Gastroesophageal sphincter (tissue), 4 donors: ENCODE results near the gene TSPAN14. TPM values are rescaled to one million over a fixed set of nuclear protein-coding genes. Genes with fewer than 3 reads are reported as not detected.

Experiments used
- ATAC-seq: fragments of 150-250 bp; one replicate; pipeline ENCODE4 v1.9.1; 2016; ENCODE audit warnings: mild to moderate bottlenecking, moderate library complexity
- H3K27ac ChIP-seq, 4 donors: fragments of 200-600 bp; sonication (generic) in 3 of 4; 1 replicate in 3 of 4; 2 replicates in 1 of 4; pipeline ENCODE4 v1.5.1; 2016 to 2019
- H3K27me3 ChIP-seq: fragments of 200-600 bp; sonication (generic); one replicate; pipeline ENCODE4 v1.5.1; 2019
- H3K36me3 ChIP-seq, 2 donors: fragments of 200-600 bp; sonication (generic); one replicate each; pipeline ENCODE4 v1.5.1; 2019; ENCODE audit warnings: control low read depth in 1 of 2
- H3K4me1 ChIP-seq, 3 donors: fragments of 200-600 bp; sonication (generic); 1 replicate in 2 of 3; 2 replicates in 1 of 3; pipeline ENCODE4 v1.5.1; 2016 to 2019; ENCODE audit warnings: control low read depth in 2 of 3
- H3K4me3 ChIP-seq, 2 donors: fragments of 200-600 bp; sonication (generic); one replicate each; pipeline ENCODE4 v1.5.1; 2019; ENCODE audit warnings: mild to moderate bottlenecking in 1 of 2, moderate library complexity in 1 of 2
- H3K9me3 ChIP-seq, 3 donors: fragments of 200-600 bp; sonication (generic); one replicate each; pipeline ENCODE4 v1.5.1; 2017 to 2019; ENCODE audit warnings: control low read depth in 2 of 3
- EP300 ChIP-seq: sonication (generic); formaldehyde crosslinking; IDR thresholded peaks from one replicate; pipeline ENCODE4 v1.6.1; 2017; ENCODE audit warnings: antibody characterized with exemption, mild to moderate bottlenecking
- POLR2A ChIP-seq, 2 donors: fragments of 450-650 bp; IDR thresholded peaks; one replicate each; pipeline ENCODE4 v1.6.1; 2017; ENCODE audit warnings: antibody characterized with exemption in 2 of 2, mild to moderate bottlenecking in 2 of 2, moderate library complexity in 1 of 2
- POLR2AphosphoS5 ChIP-seq: sonication (generic); formaldehyde crosslinking; IDR thresholded peaks from one replicate; pipeline ENCODE4 v1.6.1; 2017; ENCODE audit warnings: antibody characterized with exemption
- whole genome bisulfite sequencing, 2 donors: methylation state at CpG; one replicate each; pipeline ENCODE4 v1.1.5; 2018; ENCODE audit warnings: low coverage in 1 of 2; 5-methylcytosine and 5-hydroxymethylcytosine counted together
- total RNA-seq, 4 donors: library from RNA; depleted of rRNA; stranded (reverse); fragments of >200 nt; gene quantifications; one replicate each; pipeline ENCODE4 v1.1.0, GENCODE V29; 2016
- TF ChIP-seq, protein P1 (sequence below), 4 experiments: fragments of 200-600 bp in 2 of 4; fragments of 450-650 bp in 2 of 4; sonication (generic) in 1 of 4; IDR thresholded peaks; one replicate each; pipeline ENCODE4 v1.5.1; 2017 to 2019; ENCODE audit warnings: antibody characterized with exemption in 4 of 4, mild to moderate bottlenecking in 2 of 4, moderate library complexity in 2 of 4

Gene TSPAN14
- total RNA-seq, 4 donors from 2014 or later, result 23.3 to 52.4 (median 37.1) TPM

- Histone ChIP-seq H3K36me3 (peaks cover 0 to 99% of the 10 kb centered on the region in 2 donors), H3K4me1 (peaks cover 0 to 22% (median 2%) of the 10 kb centered on the region in 3 donors), H3K27me3 (no peaks in the 10 kb centered on the region), H3K27ac (peak overlapping the region in 2 of 4 donors; percentile 25 to 60), H3K9me3 (no peaks in the 10 kb centered on the region), H3K4me3 (no peak overlapping the region)
- no peak for ATAC-seq
- 78% methylated on average over 4 of the region's 6 CpGs; no CpG with 5 or more reads in 1 of the 2 donors for WGBS, 2 donors
- TF ChIP-seq POLR2A (IDR thresholded peaks at IDR 0.05) (no peak), EP300 (no peak), POLR2AphosphoS5 (no peak)
- TF ChIP-seq, protein P1, sequence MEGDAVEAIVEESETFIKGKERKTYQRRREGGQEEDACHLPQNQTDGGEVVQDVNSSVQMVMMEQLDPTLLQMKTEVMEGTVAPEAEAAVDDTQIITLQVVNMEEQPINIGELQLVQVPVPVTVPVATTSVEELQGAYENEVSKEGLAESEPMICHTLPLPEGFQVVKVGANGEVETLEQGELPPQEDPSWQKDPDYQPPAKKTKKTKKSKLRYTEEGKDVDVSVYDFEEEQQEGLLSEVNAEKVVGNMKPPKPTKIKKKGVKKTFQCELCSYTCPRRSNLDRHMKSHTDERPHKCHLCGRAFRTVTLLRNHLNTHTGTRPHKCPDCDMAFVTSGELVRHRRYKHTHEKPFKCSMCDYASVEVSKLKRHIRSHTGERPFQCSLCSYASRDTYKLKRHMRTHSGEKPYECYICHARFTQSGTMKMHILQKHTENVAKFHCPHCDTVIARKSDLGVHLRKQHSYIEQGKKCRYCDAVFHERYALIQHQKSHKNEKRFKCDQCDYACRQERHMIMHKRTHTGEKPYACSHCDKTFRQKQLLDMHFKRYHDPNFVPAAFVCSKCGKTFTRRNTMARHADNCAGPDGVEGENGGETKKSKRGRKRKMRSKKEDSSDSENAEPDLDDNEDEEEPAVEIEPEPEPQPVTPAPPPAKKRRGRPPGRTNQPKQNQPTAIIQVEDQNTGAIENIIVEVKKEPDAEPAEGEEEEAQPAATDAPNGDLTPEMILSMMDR (IDR thresholded peaks at IDR 0.05), result no peak
Measured at GRCh38 chr10:80516506-80517075, 62.5 kb downstream of the TSPAN14 start.

DNA sequence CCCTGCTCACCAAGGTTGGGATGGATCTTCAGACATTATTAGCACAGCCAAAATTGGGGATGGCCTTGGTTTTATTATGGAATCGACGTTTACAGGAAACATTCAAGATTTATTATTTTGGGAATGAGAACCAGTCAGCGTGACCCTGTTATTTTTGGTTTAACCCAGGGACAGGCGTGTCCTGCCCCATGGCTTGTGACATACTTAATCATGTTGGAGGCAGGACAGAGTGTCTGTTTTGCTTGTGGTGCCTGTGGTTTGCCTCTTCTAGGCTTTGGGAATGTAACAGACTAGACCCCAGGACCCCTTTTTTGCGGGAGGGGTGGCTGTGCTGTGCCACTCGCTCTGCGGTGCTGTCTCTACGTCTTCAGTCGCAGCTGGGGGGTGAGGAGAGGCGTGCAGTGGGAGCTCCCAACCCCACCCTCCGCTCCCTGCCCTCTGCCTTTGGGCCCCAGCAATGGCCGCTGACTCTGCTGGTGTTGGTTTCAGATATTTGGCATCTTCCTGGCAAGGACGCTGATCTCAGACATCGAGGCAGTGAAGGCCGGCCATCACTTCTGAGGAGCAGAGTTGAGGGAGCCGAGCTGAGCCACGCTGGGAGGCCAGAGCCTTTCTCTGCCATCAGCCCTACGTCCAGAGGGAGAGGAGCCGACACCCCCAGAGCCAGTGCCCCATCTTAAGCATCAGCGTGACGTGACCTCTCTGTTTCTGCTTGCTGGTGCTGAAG lies 63.5 kb downstream of the TSPAN14 start:
- Histone ChIP-seq H3K27me3 (no peaks in the 10 kb centered on the region), H3K27ac (peak overlapping the region in 2 of 4 donors; percentile 25 to 50), H3K9me3 (no peaks in the 10 kb centered on the region), H3K4me1 (peaks cover 0 to 22% (median 2%) of the 10 kb centered on the region in 3 donors), H3K4me3 (no peak overlapping the region), H3K36me3 (peaks cover 0 to 91% of the 10 kb centered on the region in 2 donors)
- ATAC-seq, result no peak
- 74 to 81% methylated on average over 3 to 4 of the region's 21 CpGs for WGBS, 2 donors
- TF ChIP-seq POLR2A (IDR thresholded peaks at IDR 0.05) (no peak), EP300 (no peak), POLR2AphosphoS5 (no peak)
- TF ChIP-seq, protein P1 (IDR thresholded peaks at IDR 0.05), result no peak

- Histone ChIP-seq H3K36me3 (peaks cover 0 to 84% of the 10 kb centered on the region in 2 donors), H3K4me1 (peaks cover 0 to 22% (median 2%) of the 10 kb centered on the region in 3 donors), H3K27ac (peak overlapping the region in 1 of 4 donors; percentile 50), H3K27me3 (no peaks in the 10 kb centered on the region), H3K4me3 (no peak overlapping the region), H3K9me3 (no peaks in the 10 kb centered on the region)
- ATAC-seq, result no peak
- WGBS, 2 donors, result 96% methylated on average over 5 of the region's 17 CpGs; no CpG with 5 or more reads in 1 of the 2 donors
- no peak for TF ChIP-seq EP300
Measured at GRCh38 chr10:80518143-80518806, 64.2 kb downstream of the TSPAN14 start.

DNA sequence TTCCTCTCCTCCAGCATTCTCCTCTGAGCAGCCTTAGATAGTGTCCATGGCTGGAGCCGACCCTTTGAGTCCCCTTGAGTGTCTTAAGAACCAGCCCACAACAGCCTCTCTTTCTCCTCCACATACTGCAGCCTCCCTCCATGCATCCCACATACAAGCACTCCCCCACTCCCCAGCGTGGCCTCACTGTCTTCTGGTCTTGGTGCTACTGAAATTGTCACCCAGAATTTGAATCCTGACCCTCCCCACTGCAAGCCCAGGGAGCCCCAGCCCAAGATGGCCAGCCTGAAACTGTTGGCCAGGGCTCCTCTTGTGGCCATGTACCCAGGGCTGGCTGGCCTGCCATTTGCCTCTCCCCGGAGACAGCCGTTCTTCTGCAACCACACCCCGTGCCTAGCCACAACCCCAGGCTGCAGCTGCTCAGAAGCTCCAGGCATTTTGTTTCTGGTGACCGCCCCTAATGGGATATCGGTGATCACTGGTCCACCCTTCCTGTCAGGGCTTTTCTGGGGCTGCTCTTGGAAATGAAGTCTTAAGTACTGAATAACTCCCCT lies 64.8 kb downstream of the TSPAN14 start:
- Histone ChIP-seq H3K4me3 (no peak overlapping the region), H3K9me3 (no peaks in the 10 kb centered on the region), H3K27me3 (no peaks in the 10 kb centered on the region), H3K36me3 (peaks cover 0 to 78% of the 10 kb centered on the region in 2 donors), H3K27ac (no peak overlapping the region), H3K4me1 (peaks cover 0 to 22% (median 2%) of the 10 kb centered on the region in 3 donors)
- ATAC-seq, result no peak
- WGBS, 2 donors, result 57 to 79% methylated on average over 1 to 4 of the region's 7 CpGs
- TF ChIP-seq POLR2A (IDR thresholded peaks at IDR 0.05) (no peak), EP300 (no peak), POLR2AphosphoS5 (no peak)
- TF ChIP-seq, protein P1 (IDR thresholded peaks at IDR 0.05), result no peak

DNA sequence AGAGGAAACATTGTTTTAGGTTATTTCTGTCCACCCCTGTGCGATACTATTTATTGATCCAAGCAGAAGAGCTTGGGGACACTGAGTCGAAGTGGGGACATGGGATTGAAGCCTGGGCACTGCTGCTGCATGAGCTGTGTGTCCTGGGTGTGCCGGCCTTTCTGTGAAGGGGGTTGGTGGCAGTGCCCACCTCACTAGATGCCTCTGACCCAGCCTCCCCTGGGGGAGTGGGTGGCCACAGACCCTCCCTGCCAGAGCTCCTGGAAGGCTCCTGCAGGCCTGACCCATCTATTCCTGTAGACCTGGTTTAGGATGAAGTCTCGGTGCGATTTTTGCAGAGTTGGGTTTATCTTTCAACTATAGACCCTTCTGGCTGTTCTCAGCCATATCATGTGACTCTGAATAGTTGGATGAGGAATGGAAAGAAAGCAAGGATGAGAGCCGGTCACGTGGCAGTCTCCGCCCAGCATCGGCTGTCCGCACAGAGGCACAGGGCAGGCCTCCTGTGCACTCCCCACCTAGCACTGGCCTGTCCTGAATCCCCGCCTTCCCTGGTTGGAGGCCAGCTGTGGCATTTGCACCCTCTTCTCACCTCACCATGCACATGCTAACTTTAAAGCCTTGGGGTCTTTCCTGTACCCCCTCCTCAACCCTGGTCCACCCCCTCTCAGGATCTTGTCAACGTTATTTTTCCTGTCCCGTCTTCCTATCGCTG lies 66.0 kb downstream of the TSPAN14 start:
- TF ChIP-seq POLR2AphosphoS5, result no peak
- no peak for TF ChIP-seq EP300
- TF ChIP-seq POLR2A (IDR thresholded peaks at IDR 0.05), result no peak
- TF ChIP-seq, protein P1 (IDR thresholded peaks at IDR 0.05), result no peak
- 89 to 92% methylated on average over 8 to 9 of the region's 14 CpGs for whole genome bisulfite sequencing, 2 donors
- Histone ChIP-seq H3K4me1 (peaks cover 0 to 22% (median 2%) of the 10 kb centered on the region in 3 donors), H3K4me3 (no peak overlapping the region), H3K9me3 (no peaks in the 10 kb centered on the region), H3K27ac (no peak overlapping the region), H3K27me3 (no peaks in the 10 kb centered on the region), H3K36me3 (peaks cover 0 to 66% of the 10 kb centered on the region in 2 donors)
- ATAC-seq, result no peak
